Neutrophil (primary cell): ENCODE measurements around the gene LBH.
A peak's percentile ranks its signal among the peaks of the same experiment; 100 is the strongest.

Experiments used
- H3K27ac ChIP-seq: fragments of 200-600 bp; sonication (generic); 2 replicates; pipeline ENCODE4 v1.5.1; 2016; ENCODE audit warnings: mild to moderate bottlenecking, moderate library complexity
- H3K27me3 ChIP-seq: fragments of 200-600 bp; sonication (generic); 2 replicates; pipeline ENCODE4 v1.6.0; 2016; ENCODE audit warnings: mild to moderate bottlenecking
- H3K36me3 ChIP-seq: fragments of 200-600 bp; sonication (generic); 2 replicates; pipeline ENCODE4 v1.5.1; 2017
- H3K4me1 ChIP-seq, 2 experiments: fragments of 200-600 bp in 1 of 2; sonication (generic) in 1 of 2; 1 replicate in 1 of 2; 2 replicates in 1 of 2; pipeline versions ENCODE4 v1.5.1 to v1.6.1; 2013 to 2016; ENCODE audit warnings: low read depth in 1 of 2, low read length in 1 of 2, mild to moderate bottlenecking in 1 of 2, moderate library complexity in 1 of 2; ENCODE audit not compliant: control insufficient read depth in 1 of 2, insufficient read depth in 1 of 2
- H3K4me3 ChIP-seq, 2 experiments: fragments of 200-600 bp in 1 of 2; sonication (generic) in 1 of 2; 1 replicate in 1 of 2; 2 replicates in 1 of 2; pipeline ENCODE4 v1.5.1; 2013 to 2016; ENCODE audit warnings: low read depth in 1 of 2, low read length in 1 of 2, mild to moderate bottlenecking in 1 of 2, moderate library complexity in 1 of 2
- H3K9me3 ChIP-seq: fragments of 200-600 bp; sonication (generic); 2 replicates; pipeline ENCODE4 v1.5.1; 2016
- CTCF ChIP-seq: fragments of 200-600 bp; sonication (generic); IDR thresholded peaks from 2 replicates; pipeline ENCODE4 v1.5.1; 2016; ENCODE audit warnings: antibody characterized with exemption

The LBH gene

GRCh38 chr2:30225131-30225762 lies 6.1 kb upstream of the LBH start:
- H3K4me3 ChIP-seq, result peak overlapping the region; percentile 48 to 68
- H3K36me3 ChIP-seq, result no peaks in the 10 kb centered on the region
- peaks cover 44 to 50% of the 10 kb centered on the region in 2 experiments for H3K4me1 ChIP-seq
- H3K9me3 ChIP-seq, result no peaks in the 10 kb centered on the region
- TF ChIP-seq CTCF, result peak; percentile 19
- peak overlapping the region; percentile 85 for H3K27ac ChIP-seq
- peaks cover 18% of the 10 kb centered on the region for H3K27me3 ChIP-seq

- peak overlapping the region; percentile 85 for H3K27ac ChIP-seq
- no peaks in the 10 kb centered on the region for H3K9me3 ChIP-seq
- peak overlapping the region in 1 of 2 experiments; percentile 68 for H3K4me3 ChIP-seq
- H3K4me1 ChIP-seq, result peaks cover 47 to 55% of the 10 kb centered on the region in 2 experiments
- H3K27me3 ChIP-seq, result peaks cover 29% of the 10 kb centered on the region
- no peaks in the 10 kb centered on the region for H3K36me3 ChIP-seq
- no peak for TF ChIP-seq CTCF
These were observed 4.9 kb upstream of the LBH start for GRCh38 chr2:30226144-30227032.

- no peak for TF ChIP-seq CTCF
- H3K4me1 ChIP-seq, result peaks cover 29 to 32% of the 10 kb centered on the region in 2 experiments
- no peaks in the 10 kb centered on the region for H3K36me3 ChIP-seq
- no peak overlapping the region for H3K27ac ChIP-seq
- peaks cover 61% of the 10 kb centered on the region for H3K27me3 ChIP-seq
- H3K9me3 ChIP-seq, result no peaks in the 10 kb centered on the region
- H3K4me3 ChIP-seq, result no peak overlapping the region
These were observed 1.7 kb upstream of the LBH start for GRCh38 chr2:30229596-30229995.

GRCh38 chr2:30230497-30231211 lies 680 bp upstream of the LBH start:
- no peaks in the 10 kb centered on the region for H3K9me3 ChIP-seq
- peak overlapping the region; percentile 72 to 93 for H3K4me3 ChIP-seq
- no peaks in the 10 kb centered on the region for H3K36me3 ChIP-seq
- H3K27ac ChIP-seq, result no peak overlapping the region
- H3K4me1 ChIP-seq, result peaks cover 18 to 22% of the 10 kb centered on the region in 2 experiments
- peaks cover 68% of the 10 kb centered on the region for H3K27me3 ChIP-seq
- TF ChIP-seq CTCF, result no peak

- Histone ChIP-seq H3K27ac (peak overlapping the region; percentile 3), H3K4me1 (peaks cover 15 to 22% of the 10 kb centered on the region in 2 experiments), H3K4me3 (peak overlapping the region; percentile 72 to 93), H3K9me3 (no peaks in the 10 kb centered on the region), H3K36me3 (no peaks in the 10 kb centered on the region), H3K27me3 (peaks cover 68% of the 10 kb centered on the region)
- no peak for TF ChIP-seq CTCF
These were observed 864 bp downstream of the LBH start for GRCh38 chr2:30231996-30232800.
